GM21619 (cell line): ENCODE measurements around the gene KDM3A.
A peak's percentile ranks its signal among the peaks of the same experiment; 100 is the strongest.

Experiments used
- ATAC-seq: cut with Tn5 transposase; IDR thresholded peaks from one replicate; pipeline ENCODE4 v1.9.1; 2021; ENCODE audit not compliant: unreplicated experiment

KDM3A gene

GRCh38 chr2:86434290-86434689 lies 6.9 kb upstream of the KDM3A start:
- ATAC-seq = no peak

- no peak for ATAC-seq
These were observed 5.6 kb upstream of the KDM3A start for GRCh38 chr2:86435531-86435930.

- no peak for ATAC-seq
These were observed 4.8 kb upstream of the KDM3A start for GRCh38 chr2:86436328-86436727.

- no peak for ATAC-seq
These were observed 1.1 kb upstream of the KDM3A start for GRCh38 chr2:86439879-86440630.

- ATAC-seq = no peak
These were observed 266 bp downstream of the KDM3A start for GRCh38 chr2:86441392-86441881.

- ATAC-seq = no peak
These were observed 891 bp downstream of the KDM3A start for GRCh38 chr2:86441882-86442641.

- ATAC-seq = peak; percentile 62
These were observed 1.5 kb downstream of the KDM3A start for GRCh38 chr2:86442642-86443005.

- ATAC-seq = no peak
These were observed 2.6 kb downstream of the KDM3A start for GRCh38 chr2:86443631-86444350.

GRCh38 chr2:86445436-86445835 lies 4.3 kb downstream of the KDM3A start:
- ATAC-seq = no peak

- no peak for ATAC-seq
These were observed 4.9 kb downstream of the KDM3A start for GRCh38 chr2:86446060-86446459.

- ATAC-seq = no peak
These were observed 12.7 kb downstream of the KDM3A start for GRCh38 chr2:86453836-86454235.

- ATAC-seq = no peak
These were observed 13.1 kb downstream of the KDM3A start for GRCh38 chr2:86454238-86454637.

- ATAC-seq = no peak
These were observed 14.0 kb downstream of the KDM3A start for GRCh38 chr2:86455181-86455580.

GRCh38 chr2:86461042-86461743 lies 20.0 kb downstream of the KDM3A start:
- ATAC-seq = no peak

- ATAC-seq = no peak
These were observed 23.5 kb downstream of the KDM3A start for GRCh38 chr2:86464652-86465051.

- no peak for ATAC-seq
These were observed 25.1 kb downstream of the KDM3A start for GRCh38 chr2:86466306-86466705.

GRCh38 chr2:86468162-86469033 lies 27.2 kb downstream of the KDM3A start:
- no peak for ATAC-seq

- no peak for ATAC-seq
These were observed 29.7 kb downstream of the KDM3A start for GRCh38 chr2:86470890-86471289.

GRCh38 chr2:86471637-86472036 lies 30.5 kb downstream of the KDM3A start:
- ATAC-seq = no peak

GRCh38 chr2:86476092-86476491 lies 34.9 kb downstream of the KDM3A start:
- no peak for ATAC-seq
